Measurements from ENCODE around the gene PCSK6.

- no peak for TF ChIP-seq CTCF (IDR thresholded peaks at IDR 0.05)
- no peak for TF ChIP-seq POLR2A (IDR thresholded peaks at IDR 0.05)
These were observed 171.2 kb downstream of the PCSK6 start for GRCh38 chr15:101318147-101318819.
